GM12892 (cell line): Measurements from ENCODE around the gene IGFL4.

Experiments used
- DNase-seq: peaks from one replicate; pipeline ENCODE4 v3.0.0; 2011; ENCODE audit not compliant: insufficient read length
- FAIRE-seq: peaks from 2 replicates; lab custom pipeline; 2011; peaks lifted over from hg19 to GRCh38; lab: Jason Lieb, UNC
- POLR2A ChIP-seq: IDR thresholded peaks from 2 replicates; pipeline ENCODE4 v1.6.1; 2011; ENCODE audit warnings: low read depth, low read length, control low read depth
- POLR2AphosphoS5 ChIP-seq: IDR thresholded peaks from 2 replicates; pipeline ENCODE4 v1.6.1; 2011; ENCODE audit warnings: low read depth, low read length, control low read depth
- TAF1 ChIP-seq: IDR thresholded peaks from 2 replicates; pipeline ENCODE4 v1.6.1; 2011; ENCODE audit warnings: low read depth, mild to moderate bottlenecking, control low read depth, low read length, borderline replicate concordance

Gene IGFL4

DNA sequence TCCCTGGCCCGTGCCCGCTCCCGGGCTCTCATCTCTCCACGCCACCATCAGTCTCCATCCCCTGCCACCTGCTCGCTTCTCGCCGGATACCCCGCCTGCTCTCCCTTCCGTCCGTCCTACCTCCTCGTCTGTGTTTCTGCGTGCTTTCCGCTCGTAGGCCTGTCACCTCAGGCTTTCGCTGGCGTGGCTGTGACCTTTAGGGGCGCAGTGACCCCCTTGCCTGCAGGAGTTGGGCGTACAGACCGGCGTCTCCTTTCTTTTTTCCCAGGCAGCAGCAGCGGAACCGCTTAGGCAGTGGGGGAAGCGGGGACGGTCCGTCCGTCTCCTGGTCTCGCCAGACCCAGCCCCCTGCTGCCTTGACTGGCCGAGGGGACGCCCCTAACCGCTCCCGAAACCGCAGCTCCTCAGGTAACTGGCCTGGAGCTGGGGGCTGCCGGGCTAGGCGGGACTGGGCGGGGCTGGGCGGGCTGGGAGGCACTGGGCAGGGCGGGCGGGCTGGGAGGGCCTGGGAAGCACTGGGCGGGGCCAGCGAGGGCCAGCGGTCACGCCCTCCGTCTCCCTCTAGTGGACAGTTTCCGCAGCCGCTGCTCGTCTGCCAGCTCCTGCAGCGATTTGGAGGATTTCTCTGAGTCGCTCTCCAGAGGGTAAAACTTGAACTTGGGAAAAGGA, 24.2 kb downstream of the IGFL4 start:
- TF ChIP-seq POLR2A (no peak), POLR2AphosphoS5 (no peak), TAF1 (no peak)
- DNase-seq (peak; percentile 87), FAIRE-seq (peak; percentile 92)

DNA sequence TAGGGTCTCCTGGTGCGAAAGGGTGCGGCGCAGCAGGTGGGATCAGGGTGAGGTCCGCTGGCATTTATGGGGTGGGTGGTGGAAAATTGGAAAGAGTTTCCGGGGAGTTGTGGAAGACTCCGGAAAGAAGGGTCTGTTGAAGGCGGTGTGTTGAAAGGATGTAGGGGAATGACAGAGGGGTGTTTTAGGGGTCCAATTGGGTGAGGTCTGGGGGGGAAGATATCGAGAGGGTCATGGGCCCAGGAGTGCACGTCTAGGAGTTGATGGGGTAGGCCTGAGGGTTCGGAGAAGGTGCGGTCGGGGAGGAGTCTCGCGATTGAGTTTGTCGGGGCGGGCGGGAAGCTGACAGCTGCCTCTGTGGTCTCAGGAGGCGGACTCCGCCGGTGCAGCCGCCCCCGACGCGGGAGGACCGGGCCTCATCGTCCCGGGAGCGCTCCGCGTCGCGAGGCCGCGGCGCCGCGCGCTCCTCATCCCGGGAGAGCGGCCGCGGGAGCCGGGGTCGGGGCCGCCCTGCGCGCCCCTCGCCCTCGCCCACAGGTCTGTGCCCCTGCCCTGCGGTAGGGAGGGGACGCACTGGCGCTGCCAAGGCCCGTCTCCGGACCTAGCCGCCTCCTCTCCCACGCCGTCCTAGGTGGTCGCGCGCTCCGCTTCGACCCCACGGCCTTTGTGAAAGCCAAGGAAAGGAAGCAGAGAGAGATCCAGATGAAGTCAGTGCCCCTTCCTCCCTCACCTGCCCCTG, 24.9 kb downstream of the IGFL4 start:
- DNase-seq (no peak), FAIRE-seq (no peak)
- no peak for TF ChIP-seq TAF1
- no peak for TF ChIP-seq POLR2AphosphoS5
- TF ChIP-seq POLR2A = no peak

DNA sequence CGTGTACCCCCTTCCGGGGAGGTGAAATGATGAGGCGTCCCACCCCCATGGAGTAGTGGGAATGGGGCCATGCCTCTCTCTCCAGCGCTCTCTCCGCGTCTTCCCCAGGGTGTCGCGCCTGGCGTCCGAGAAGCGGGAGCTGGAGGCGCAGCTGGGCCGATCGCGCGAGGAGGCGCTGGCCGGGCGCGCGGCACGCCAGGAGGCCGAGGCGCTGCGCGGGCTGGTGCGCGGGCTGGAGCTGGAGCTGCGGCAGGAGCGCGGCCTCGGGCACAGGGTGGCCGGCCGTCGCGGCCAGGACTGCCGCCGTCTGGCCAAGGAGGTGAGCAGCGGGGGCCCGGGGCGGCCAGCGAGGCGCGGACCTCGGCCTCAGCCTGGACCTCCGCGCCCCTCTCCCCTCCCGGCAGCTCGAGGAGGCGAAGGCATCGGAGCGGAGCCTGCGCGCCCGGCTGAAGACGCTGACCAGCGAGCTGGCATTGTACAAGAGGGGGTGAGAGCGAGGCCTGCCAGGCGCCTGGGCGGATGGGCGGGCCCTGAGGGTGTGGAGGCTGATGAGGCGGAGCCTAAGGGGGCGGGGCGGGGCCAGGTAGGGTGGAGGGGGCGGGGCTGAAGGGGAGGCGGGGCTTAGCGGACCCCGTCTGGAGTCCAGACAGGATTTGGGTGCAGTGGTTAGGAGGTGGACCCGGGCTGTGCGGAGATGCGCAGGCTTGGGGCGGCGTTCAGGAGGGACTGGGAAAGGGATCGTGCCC, 25.7 kb downstream of the IGFL4 start:
- FAIRE-seq (peak; percentile 30), DNase-seq (peak; percentile 49)
- TF ChIP-seq POLR2AphosphoS5 (no peak), TAF1 (no peak), POLR2A (no peak)

DNA sequence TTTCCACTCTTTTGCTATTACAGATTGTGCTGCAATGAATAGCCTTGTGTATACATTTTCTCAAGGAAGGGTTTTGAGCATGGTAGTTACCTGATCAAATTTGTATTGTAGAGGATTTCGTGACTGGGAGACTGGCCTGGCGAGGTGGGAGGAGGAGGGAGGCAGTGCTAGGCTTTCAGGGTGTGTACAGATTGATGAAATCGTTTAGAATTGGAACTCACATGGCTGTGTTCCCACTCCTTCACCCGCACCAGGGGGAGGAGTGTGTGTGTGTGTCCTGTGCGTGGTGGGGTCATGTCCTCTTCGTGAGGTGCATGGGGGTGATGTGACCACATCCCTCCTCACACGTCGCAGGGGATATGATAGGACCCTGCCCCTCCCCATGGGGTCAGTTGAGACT, 26.3 kb downstream of the IGFL4 start:
- FAIRE-seq (no peak), DNase-seq (no peak)
- TF ChIP-seq POLR2AphosphoS5 = no peak
- TF ChIP-seq POLR2A = no peak
- no peak for TF ChIP-seq TAF1

DNA sequence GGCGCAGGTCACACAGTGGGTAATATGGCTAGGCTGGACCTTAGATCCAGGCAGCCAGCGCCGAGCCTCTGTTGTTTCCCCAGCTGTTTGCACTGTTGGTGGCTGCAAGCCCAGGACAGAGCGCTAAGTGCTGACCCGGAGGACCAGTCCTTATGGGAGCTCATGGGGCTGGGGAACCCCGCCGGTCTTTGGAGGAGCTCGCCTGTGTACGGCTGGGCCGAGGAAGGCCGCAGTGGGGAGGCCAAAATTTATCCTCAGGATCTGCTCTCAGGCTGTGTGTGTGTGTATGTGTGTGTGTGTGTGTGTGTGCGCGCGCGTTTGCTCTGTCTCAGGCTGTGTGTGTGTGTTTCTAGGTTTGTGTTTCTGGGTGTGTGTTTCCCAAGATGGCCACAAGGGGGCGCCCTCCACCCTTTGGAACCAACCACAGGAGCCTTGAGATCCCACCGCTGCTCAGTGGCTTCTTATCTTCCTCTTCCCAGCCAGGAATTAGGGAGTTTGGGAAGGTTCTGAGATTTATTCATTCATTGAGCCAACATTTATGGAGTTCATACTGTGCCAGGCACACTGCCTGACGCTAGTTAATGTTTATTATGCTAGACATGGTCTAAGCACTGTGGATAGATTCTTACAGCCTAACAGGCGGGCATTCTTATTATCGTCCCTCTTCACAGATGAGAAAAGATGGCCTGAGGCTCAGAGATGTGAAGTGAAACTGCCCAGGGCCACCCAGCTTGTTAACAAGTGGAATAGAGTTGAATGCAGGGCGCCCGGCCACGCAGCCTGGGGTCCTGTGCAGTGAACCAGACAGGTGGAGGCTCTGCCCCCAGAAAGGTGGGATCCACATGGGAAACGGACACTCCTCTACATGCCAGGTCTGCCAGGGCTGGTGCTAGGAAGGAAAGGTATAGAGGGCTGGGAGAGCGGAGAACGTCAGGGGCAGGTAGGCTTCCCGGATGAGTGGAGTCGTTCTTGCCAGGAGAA, 31.0 kb downstream of the IGFL4 start:
- FAIRE-seq (peak; percentile 61), DNase-seq (peak; percentile 54)
- TF ChIP-seq POLR2AphosphoS5 = no peak

DNA sequence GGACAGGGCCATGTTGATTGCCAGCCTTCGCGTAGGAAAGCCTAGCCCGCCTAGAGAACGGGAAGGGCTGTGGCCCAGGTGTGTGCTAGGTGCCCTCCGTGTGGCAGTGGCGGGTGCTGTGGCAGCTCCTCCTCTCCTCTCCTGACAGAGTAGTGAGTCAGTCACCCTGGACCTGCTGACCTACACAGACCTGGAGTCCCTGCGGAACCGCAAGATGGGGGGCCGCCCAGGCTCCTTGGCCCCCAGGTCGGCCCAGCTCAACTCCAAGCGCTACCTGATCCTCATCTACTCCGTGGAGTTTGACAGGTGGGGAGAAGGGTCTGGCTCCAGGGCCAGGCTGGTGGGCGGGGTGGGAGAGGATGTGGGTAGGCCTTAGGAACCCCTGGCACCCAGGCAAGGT, 34.4 kb downstream of the IGFL4 start:
- DNase-seq (no peak), FAIRE-seq (no peak)
- TF ChIP-seq POLR2AphosphoS5 (no peak), TAF1 (no peak), POLR2A (no peak)

DNA sequence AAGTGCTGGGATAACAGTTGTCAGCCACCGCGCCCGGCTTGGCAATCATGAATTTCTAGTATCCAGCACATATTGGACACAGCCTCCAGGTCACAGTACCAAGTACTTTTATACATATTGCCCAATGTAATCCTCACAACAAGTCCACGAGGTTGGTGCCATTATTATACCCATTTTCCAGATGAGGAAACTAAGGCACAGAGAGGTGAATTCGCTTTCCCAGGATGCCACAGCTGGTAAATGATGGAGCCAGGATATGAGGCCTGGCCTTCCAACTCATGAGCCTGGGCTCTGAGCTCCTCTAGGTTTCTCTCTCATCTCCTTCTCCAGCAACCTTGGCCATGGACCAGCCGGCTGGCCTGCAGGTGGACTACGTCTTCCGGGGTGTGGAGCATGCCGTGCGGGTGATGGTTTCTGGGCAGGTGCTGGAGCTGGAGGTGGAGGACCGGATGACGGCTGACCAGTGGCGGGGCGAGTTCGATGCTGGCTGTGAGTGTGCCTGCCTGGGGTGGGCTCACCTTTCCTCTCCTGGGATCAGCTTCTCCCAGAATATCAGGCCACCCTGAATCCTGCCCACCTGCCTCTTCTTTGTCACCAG, 38.0 kb downstream of the IGFL4 start:
- no peak for FAIRE-seq
- no peak for DNase-seq
- no peak for TF ChIP-seq TAF1
- TF ChIP-seq POLR2AphosphoS5 = no peak
- TF ChIP-seq POLR2A = no peak

DNA sequence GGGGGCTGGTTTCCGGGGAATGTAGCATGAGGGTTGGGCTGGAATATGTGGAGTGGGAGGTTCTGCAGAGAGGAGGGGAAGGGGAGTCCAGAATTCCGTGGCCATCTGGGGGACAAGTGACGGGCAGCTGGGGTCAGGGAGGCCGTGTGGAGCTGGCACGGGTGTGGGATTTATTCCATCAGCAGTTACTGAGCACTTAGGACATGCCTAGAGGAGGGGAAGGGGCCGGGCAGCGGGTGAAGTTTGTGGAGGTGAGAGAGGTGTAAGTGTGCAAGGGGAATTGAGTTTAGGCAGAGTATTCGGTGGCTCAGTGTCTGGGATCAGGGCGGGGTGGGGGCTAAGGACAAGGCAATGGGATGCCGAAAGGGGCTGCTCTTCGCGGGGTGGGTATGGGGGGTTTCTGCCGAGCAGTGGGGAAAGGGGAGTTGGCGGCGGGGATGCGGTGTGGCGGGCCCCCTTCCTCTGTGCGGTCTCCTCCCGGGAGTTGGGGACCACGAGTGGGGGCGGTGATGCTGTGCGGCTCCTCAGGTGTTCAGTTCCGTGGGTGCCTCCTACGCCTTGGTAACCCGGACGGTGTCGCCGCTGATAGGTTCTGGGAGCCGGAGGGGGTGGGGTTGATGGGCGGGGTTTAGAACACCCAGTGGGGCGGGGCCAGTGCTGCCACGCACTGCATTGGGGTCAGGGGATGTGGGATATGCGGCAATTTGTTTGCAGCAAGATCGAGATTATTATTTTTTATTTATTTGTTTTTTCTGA, 40.1 kb downstream of the IGFL4 start:
- FAIRE-seq (peak; percentile 71), DNase-seq (peak; percentile 90)

DNA sequence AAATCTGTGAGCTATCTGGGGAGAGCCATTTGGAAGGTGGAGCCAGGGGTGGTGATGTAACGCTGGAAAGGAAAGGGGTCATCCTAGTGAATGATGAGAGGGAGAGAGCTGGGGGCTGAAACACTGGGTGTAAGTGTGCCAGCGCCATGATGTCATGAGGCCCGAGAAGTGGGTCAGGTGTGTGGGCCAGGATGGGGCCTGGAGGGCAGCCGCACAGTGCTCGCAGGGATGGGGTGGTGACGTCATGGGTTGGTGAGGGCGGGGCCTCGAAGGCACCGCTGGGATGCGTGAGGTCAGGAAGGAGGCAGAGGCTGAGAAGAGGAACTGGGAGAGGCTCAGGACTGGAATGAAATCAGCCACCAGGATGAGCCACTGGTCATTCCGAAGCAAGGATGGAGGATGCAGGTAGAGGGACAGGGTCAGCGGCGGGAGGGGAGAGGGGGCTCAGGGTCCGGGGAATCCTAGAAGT, 41.1 kb downstream of the IGFL4 start:
- DNase-seq (no peak), FAIRE-seq (no peak)
- TF ChIP-seq POLR2A (no peak), POLR2AphosphoS5 (no peak), TAF1 (no peak)

More for the DNA sequence above, 40.1 kb downstream of the IGFL4 start:
- no peak for TF ChIP-seq TAF1
- no peak for TF ChIP-seq POLR2A
- TF ChIP-seq POLR2AphosphoS5 = no peak

DNA sequence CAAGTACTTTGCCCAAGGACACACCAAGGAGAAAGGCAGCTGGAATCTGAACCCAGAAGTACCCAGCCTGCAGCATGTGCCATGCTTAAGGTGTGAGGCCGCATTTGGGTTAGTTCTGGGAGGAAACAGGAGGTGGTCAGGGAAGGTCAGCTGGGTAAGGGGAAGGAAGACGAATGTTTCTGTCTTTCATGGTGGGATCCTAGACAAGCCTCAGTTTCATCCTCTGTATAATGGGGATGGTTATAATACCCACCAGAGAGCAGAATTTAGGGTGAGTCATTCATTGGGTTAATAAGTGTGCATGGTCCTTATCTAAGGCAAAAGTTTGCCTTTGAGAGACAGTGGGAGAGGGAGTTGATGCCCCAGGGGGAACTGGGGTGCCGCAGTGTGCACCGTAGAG, 42.0 kb downstream of the IGFL4 start:
- no peak for FAIRE-seq
- no peak for DNase-seq
- TF ChIP-seq TAF1 (no peak), POLR2AphosphoS5 (no peak), POLR2A (no peak)
